CD4-positive, alpha-beta T cell treated with Interleukin-12 subunit alpha and Interleukin-12 subunit beta, for 1 hour (primary cell): ENCODE data around the gene C8G.

ENCODE experiments used
- DNase-seq: peaks from one replicate; pipeline ENCODE4 v3.0.0-alpha.2; 2020

Gene C8G

DNA sequence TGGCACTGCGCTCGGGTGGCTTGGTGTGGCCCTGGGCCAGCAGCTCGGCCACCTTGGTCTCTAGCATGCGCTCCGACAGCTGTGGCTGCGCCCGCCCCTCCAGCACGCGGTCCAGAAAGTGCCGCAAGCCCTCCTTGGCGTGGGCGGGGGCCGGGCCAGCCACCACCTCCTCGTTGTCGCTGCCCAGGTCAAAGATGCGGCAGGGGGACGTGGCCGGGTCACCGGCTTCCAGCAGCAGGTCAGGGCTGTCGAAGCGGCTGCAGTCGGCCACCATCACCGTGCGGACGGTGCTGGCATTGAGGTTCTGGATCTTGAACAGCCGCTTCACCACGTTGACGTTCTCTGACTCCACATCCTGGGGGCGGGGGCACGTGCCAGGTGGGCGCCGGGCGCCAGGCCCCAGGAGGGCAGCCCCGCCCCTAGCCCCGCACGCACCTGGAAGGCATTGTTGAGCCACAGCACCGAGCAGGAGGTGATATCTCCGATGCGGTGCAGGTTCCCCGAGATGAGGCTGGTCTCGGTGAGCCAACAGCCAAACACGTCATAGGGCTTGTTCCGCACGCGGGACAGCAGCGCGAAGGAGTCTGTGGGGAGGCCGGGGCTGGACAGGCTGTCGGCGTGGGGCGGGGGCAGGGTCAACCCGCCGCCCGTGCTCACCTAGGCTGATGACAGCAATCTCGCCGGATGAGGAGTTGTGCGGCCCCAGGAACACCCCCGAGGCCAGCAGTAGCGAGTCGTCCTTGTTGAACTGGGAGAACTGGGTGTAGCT, 2.7 kb upstream of the C8G start:
- DNase-seq = no peak

DNA sequence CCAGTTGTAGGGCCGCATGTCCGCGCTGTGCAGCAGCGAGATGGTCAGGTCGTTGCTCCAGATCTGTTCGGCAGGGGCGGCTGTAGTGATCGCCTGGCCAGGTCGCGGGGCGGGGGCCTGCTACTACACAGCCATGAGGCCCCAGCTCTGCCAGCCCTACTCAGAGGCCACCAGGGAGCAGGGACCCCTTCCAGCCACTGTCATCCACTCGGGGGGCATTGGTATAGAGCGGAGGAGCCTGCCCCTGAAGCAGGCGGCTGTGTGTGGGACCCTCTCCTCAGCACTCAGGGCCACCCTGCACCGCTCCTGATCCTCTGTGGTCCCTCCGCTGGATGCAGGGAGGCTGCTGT, 2.2 kb upstream of the C8G start:
- no peak for DNase-seq

DNA sequence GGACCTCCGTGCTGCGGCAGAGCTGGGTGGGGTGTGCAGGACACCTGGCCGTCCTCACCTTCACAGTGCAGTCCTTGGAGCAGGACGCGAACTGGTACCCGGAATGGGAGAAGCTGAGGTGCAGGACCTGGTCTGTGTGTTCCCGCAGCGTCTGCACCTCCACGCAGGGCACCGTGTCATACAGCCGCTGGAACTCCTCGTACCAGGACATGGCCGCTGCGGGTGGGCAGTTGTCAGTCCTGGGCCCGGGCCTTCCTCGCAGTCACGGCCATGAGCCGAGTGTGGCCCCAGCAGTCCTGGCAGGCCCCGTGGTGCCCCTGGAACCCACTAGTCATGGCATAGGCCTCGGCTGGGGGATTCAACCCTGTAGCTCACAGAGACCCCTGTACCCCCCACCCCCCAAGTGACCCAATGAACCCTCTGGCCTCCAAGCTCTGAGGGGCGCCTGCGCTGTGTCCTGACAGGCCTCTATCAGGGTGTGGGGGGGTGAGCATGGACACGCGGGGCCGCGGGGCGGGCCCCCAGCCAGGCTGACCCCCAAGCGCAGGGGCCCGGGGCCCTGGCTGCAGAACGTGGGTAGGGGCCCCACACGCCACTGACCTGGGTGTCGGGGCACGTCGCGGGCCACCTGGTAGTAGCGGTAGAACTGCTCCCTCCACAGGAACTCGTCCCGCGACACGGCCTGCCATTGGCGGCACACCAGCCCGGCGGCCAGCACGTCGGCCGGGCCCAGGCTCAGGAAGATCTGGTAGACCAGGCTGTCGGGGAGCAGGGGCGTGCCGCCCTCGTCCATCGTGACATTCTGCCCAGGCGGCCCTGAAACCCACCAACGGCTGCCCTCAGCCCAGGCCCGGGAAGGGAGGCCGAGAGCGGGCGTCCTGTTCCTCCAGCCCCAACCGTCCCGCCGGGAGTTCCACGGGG, 1.5 kb upstream of the C8G start:
- DNase-seq = peak; percentile 17

DNA sequence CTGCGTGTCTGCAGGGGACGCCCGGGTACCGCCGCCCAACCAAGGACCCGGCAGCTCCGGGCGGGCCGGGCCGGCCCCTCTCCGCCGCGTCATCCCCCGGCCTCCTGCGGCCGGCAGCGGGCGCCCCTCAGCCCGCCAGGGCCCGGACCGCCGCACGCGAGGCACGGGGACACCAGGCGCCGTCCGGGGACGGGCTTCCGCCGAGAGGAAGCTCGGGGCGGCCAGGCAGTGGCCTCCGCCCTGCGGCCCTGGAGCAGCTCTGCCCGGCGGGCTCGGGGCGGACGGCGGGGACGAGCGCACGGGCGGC, 878 bp upstream of the C8G start:
- no peak for DNase-seq

DNA sequence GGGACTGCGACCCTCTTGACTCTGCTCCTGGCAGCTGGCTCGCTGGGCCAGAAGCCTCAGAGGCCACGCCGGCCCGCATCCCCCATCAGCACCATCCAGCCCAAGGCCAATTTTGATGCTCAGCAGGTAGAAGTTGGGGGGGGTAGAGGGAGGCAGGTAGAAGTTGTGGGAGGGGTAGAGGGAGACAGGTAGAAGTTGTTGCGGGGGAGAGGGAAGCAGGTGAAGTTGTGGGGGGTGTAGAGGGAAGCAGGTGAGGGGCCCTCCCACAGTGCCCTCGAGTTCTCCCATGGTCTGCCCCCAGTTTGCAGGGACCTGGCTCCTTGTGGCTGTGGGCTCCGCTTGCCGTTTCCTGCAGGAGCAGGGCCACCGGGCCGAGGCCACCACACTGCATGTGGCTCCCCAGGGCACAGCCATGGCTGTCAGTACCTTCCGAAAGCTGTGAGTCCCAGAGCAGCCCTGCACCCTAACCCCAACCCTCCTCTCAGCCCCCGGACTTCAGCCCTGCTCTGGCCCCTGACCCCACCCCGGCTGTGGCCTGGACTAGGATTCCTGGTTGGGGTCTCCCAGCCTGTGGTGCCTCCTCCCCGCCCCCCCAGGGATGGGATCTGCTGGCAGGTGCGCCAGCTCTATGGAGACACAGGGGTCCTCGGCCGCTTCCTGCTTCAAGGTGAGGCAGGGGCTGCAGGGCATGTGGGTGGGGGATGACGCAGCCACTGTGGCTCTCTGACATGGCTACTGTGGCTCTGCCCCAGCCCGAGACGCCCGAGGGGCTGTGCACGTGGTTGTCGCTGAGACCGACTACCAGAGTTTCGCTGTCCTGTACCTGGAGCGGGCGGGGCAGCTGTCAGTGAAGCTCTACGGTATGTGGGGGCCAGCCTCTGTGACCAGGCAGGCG, 537 bp downstream of the C8G start:
- DNase-seq = no peak

DNA sequence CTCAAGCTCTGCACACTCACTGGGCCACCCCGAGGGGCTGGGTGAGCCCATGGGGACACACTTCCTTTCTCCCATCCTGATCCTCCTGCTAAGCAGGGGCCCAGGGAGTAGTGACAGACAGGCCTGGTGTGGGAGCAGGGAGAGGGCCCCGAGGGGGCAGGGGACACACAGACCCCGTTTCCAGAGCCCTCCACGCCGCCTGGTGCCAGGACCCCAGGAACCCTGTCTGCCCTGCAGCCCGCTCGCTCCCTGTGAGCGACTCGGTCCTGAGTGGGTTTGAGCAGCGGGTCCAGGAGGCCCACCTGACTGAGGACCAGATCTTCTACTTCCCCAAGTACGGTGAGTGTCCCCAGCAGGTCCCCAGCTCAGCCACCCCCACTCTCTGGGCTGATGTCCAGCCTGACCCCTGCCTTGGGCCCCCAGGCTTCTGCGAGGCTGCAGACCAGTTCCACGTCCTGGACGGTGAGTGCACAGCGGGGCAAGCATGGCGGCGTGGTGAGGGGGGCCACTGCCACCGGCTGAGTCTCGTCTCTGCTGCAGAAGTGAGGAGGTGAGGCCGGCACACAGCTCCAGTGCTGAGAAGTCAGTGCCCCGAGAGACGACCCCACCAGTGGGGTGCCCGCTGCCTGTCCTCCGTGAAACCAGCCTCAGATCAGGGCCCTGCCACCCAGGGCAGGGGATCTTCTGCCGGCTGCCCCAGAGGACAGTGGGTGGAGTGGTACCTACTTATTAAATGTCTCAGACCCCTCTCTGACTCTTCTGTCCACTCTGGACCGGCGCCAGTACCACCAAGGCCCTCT, 1.4 kb downstream of the C8G start:
- no peak for DNase-seq

DNA sequence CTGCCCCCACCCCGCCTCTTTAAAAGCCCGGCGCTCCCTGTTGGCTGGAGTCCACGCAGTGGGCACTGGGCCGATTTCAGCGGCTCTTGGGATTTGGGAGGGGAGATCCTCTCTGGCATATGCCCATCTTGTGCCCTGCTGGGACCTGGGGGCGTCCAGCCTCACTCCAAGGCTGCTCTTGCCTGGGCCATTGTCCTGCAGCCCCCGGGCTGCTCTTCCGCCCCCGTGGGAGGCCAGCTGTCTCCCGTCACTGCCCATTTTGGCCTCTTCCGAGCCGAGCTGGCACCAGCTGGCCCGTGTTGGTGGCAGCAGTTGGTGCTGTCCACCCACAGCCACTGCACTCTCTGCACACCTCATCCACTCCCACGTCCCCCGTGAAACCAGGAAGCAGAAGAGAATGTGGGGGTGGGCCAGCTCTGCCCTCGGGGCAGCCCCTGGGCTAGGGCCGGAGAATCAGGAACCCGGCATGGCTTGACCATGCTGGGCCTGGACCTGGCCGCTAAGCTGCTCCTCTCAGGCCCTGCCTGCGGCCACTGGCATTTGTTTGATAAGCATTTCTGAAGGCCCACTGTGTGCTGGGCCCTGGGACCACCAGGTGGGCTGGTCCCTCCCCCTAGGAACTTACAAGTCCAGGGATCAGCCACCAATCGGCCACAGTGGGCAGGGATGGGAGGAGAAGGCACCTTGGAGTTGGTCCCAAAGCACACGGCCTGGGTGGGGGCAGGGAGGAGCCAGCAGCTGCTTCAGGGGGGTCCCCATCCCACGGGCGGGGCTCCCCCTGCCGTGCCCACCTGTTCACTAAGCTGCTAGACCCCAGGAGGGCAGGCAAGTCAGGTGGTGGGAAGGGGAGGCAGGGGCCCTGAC, 2.2 kb downstream of the C8G start:
- DNase-seq = no peak

DNA sequence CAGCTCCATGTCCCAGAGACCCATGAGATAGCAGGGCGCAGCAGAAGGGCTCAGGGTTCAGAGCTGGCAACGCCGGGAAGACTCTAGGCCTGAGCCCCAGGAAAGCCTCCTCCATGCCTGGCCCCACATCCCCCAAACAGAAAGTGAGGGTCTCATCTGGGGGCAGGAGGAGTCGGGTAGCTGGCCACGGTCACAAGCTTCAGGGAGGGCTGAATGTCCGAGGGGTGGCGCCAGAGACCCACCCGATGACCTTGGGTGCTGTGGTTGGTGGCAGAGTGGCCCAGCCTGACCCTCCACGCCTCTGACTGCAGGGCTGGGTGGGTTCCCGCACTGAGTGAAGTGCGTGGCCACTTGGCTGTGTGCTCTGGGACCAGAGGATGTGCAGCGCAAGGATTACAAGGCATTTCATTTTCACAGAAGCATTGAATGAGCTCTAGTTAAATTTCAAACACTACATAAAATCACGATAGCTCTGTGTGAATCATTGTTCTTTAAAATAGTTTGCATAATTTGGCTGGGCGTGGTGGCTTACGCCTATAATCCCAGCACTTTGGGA, 3.0 kb downstream of the C8G start:
- peak; percentile 31 for DNase-seq

DNA sequence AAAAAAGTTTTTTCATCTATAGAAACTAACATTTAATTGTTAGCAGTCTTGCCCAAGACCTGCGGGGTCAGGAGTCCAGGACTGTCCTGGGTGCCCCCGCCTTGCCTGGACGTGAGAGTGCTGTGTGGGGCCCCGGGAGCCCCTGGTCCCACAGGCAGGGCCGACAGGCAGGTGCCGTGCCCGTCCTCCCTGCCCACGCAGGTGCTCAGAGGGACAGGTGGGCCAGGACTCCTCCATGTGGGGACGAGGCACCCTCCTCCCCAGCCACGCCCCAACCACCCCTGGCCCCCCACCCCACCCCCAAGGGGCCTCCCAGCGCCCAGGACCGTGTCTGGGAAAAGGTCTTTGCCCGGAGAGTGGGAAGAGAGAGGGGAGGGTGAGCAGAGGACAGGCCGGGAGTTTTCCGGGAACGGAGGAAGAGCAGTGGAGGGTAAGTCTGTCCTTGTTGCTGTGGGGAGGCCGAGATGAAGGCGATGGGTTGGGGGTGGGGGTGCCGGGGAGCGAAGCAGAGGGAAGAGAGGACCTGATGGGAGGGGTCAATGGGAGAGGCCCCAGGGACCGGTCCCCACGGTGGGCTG, 4.3 kb downstream of the C8G start:
- DNase-seq = no peak

DNA sequence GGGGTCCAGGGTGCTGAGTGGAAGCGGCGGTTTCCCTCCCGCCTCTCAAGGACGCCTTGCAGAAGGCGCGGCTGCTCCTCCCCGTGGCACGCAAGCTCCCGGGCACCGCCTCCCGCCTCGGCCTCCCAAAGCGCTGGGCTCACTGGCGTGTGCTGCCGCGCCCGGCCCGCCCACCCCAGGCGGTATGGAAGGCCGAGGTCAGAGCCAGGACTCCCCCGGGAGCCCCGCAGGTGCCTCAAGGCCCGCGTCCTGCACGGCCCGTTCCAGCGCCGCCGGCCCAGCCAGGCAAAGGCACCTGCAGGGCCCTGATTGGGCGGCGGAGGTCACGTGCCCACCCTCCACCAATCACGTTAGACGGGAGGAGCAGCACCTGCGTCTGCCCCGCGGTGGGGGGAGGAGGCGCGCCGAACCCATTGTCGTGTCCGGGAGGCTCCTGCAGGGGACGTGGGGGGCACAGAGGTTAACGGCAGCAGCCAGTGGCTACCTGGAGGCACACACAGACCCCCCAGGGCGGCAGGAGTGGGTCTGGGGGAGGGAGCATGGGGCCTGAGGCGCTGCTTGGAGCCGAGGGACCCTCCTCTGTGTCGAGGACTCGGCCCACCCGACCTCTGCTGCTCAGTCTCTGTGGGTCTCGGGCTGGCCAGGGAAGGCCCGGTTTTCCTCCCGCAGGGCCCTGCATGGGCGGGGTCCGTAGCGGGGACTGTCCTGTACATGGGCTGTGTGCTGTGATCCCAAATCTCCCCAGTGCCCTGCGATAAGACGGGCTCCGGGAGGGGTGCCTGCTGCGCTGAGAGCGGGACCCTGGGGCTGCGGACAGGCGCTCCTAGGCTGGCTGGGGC, 5.0 kb downstream of the C8G start:
- DNase-seq = peak; percentile 96

DNA sequence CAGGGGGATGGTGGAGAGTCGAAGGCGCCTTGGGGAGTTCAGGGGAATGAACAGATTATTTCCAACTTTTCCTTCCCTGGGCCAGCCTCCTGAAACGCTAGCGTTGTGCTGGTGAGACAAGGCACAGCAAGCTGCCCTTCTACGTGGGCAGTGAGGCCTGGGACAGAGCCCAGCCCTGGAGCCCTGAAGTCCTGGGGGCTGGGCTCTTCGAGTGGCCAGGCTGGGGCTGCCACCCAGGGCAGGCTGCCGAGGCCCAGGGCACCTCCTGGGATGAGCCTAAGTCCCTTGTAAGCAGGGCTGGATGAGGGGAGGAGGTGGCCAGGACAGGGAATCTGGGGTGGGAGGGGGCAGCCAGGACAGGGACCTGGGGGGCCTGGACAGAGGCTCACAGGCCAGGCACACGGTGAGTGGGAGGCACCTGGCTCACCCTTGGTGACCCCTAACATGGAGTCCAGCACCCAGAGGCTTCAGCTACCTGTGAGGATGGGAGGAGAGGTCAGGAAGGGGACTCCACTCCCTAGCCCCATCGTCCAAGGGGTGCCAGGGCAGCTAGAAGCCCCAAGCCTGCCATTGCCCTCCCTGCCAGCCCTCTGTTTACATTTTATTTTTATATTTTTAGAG, 5.7 kb downstream of the C8G start:
- no peak for DNase-seq

DNA sequence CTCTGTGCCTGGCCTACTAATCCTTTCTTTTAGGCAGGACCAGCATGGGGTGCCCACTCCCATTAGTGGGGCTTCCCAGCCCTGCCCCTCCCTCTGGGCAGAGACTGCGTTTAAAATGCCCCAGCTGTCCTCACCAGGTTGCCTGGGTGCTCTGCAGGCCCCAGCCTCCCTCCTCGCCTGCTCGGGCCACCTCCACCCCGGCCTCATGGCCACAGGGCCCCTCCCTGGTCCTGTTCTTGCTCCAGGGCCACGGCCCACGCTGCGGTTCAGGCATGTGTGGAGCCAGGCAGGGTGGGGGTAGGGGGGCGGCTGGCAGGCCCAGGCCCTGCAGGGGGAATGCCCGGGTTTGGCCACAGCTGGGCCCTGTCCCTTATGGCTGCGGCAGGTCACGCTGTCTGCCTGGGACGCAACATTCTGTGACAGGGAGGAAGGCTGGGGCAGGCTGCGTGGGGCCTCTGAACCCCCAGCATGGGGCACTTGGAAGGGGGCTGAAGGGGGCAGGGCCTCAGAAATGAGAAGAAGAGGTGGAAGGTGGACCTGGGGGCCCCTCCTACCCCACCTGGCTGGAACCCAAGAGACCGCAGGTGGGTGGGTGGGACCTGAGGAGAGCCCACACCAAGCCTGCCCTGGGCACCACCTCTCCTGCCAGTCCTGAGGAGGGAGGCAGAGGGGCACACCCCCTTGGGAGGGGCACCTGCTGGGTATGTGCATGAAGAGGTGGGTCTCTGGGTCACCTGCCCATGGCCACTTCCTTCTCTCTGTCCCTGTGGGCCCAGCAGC, 6.7 kb downstream of the C8G start, which contains the start of gene LCN12:
TSS of gene LCN12 (plus strand) at position 733 of the 780 bp plus-strand sequence. CDS start 55 bp downstream, outside the sequence.
- DNase-seq = no peak

DNA sequence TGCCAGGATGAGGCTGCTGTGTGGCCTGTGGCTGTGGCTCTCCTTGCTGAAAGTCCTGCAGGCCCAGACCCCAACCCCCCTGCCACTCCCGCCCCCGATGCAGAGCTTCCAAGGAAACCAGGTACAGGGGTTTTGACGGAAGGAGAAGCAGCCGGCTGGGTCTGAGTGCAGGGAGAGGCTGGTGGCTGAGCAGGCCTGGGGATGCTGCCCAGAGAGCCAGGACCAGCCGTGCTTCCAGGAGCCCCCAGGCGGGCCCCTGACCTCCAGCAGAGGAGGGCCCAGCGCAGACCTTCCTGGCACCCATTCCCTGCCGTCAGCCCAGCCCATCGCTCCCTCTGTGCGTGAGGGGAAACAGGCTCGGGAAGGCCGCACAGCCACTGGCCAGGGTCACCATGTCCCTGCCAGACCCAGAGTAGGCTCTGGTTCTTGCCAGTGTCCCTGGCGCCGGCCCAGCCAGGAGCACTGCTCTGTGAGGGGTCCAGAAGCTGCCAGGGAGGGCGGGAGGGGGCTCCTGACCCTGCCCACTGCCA, 7.3 kb downstream of the C8G start:
- no peak for DNase-seq

DNA sequence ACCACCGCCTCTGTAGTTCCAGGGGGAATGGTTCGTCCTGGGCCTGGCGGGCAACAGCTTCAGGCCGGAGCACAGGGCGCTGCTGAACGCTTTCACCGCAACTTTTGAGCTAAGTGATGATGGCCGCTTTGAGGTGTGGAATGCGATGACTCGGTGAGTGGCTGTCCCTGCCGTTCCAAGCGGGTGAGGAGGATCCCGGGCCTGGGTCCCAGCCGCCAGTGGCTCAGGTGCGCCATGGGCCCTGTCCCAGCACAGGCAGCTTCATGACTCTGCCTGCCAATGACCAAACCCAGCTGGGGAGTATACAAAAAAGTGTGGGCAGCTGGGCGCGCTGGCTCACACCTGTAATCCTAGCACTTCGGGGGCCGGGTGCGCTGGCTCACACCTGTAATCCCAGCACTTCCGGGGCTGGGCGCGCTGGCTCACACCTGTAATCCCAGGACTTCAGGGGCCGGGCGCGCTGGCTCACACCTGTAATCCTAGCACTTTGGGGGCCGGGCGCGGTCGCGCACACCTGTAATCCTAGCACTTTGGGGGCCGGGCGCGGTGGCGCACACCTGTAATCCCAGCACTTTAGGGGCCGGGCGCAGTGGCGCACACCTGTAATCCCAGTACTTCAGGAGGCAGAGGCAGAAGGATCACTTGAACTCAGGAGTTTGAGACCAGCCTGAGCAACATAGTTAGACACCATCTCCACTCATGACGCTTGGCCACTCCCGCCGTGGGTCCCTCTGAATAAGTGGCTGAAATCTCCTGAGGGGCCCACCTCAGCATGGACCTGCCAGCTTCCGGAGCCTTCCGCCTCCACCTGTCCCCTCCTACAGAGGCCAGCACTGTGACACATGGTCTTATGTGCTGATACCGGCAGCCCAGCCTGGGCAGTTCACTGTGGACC, 8.1 kb downstream of the C8G start:
- DNase-seq = no peak

DNA sequence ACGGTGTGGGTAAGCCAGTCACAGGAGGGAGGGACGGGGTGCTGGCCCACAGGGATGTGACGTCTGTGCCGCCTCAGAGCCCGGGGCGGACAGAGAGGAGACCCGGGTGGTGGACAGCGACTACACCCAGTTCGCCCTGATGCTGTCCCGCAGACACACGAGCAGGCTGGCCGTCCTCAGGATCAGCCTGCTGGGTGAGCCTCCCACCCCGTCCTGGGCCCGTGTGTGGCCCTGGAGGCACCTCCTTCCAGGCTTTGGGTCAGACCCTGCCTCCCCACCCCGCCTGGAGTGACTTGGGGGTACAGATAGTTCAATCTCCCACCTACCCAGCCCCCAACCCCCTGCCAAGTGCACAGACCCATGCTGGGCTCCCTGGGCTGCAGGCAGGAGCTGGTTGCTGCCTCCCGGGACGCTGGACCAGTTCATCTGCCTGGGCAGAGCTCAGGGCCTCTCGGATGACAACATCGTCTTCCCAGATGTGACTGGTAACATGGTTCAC, 8.8 kb downstream of the C8G start:
- no peak for DNase-seq

DNA sequence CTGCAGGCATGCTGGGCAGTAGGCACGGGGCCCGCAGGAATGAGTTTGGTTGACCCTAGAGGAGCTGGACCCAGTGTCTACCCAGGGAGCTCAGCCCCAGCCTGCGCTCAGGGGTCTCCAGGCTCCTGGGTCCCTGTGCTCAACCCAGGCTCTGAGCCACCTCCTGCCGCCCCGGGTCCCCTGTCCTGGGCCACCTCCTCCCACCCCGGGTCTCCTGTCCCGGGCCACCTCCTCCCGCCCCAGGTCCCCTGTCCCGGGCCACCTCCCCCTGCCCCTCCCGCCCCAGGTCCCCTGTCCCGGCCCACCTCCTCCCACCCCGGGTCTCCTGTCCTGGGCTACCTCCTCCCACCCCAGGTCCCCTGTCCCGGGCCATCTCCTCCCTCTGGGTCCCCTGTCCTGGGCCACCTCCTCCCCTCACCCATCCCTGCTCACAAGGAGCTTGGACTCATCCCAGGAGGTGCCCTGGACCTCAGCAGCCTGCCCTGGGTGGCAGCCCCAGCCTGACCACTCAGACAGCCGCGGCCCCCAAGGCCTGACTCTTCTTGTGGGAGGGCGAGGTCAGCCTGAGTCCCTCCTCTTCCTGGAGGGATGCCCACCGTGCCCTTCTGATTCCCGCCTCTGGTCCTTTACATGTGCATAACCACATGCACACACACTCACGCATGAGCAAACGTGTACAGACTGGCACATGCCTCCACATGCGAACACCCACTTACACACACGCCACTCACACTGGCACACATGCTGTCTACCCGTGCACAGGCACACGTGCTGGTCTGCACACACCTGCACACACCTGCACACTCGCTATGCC, 9.4 kb downstream of the C8G start:
- DNase-seq = no peak
